Measurements from ENCODE around the gene CD276. TPM values are rescaled to one million over a fixed set of nuclear protein-coding genes. Genes with fewer than 3 reads are reported as not detected.
"Not testable (repeated sequence)": the region's sequence is repeated elsewhere in the genome, so short reads cannot be mapped to it uniquely, and the experiment has no call there.

The CD276 gene
- total RNA-seq, 2 experiments from 2014 or later, result not detected

GRCh38 chr15:73703601-73704000 is 19.4 kb downstream of the CD276 start:
- H3K4me3 ChIP-seq (ENCODE audit: low read length); H3K27ac ChIP-seq (ENCODE audit: low read depth in 1 of 2, low read length in 2 of 2); H3K9me3 ChIP-seq (ENCODE audit: control insufficient read depth in 1 of 2, insufficient read depth in 1 of 2, low read length in 2 of 2); H3K4me1 ChIP-seq (ENCODE audit: insufficient read depth, low read length); DNase-seq; H3K4me1 Mint-ChIP-seq (ENCODE audit: low read depth); POLR2A ChIA-PET; ATAC-seq (ENCODE audit: poor library complexity); H3K9me3 Mint-ChIP-seq; H3K36me3 ChIP-seq (ENCODE audit: insufficient read depth, low read length); H3K27ac Mint-ChIP-seq; H3K36me3 Mint-ChIP-seq (ENCODE audit: low read depth); H3K4me3 Mint-ChIP-seq; CTCF ChIA-PET: not testable (repeated sequence)
- peaks cover 38% of the 10 kb centered on the region for H3K27me3 Mint-ChIP-seq
- H3K27me3 ChIP-seq (ENCODE audit: control insufficient read depth in 1 of 2, insufficient read depth in 2 of 2, low read length in 2 of 2), result peaks cover 3 to 13% of the 10 kb centered on the region in 2 experiments
- intact Hi-C loops (cut with DNase I, micrococcal nuclease), result loop anchor here in 1 of 2 experiments (5.0 kb wide), 1 partner anchor 141 kb away; no protein-coding TSS in a partner anchor

- H3K9me3 ChIP-seq (ENCODE audit: control insufficient read depth in 1 of 2, insufficient read depth in 1 of 2, low read length in 2 of 2); POLR2A ChIA-PET; H3K27me3 ChIP-seq (ENCODE audit: control insufficient read depth in 1 of 2, insufficient read depth in 2 of 2, low read length in 2 of 2); H3K27ac Mint-ChIP-seq; H3K27ac ChIP-seq (ENCODE audit: low read depth in 1 of 2, low read length in 2 of 2); ATAC-seq (ENCODE audit: poor library complexity); H3K4me3 Mint-ChIP-seq; DNase-seq; H3K36me3 ChIP-seq (ENCODE audit: insufficient read depth, low read length); H3K4me3 ChIP-seq (ENCODE audit: low read length); H3K36me3 Mint-ChIP-seq (ENCODE audit: low read depth); H3K4me1 Mint-ChIP-seq (ENCODE audit: low read depth); H3K4me1 ChIP-seq (ENCODE audit: insufficient read depth, low read length); H3K9me3 Mint-ChIP-seq: not testable (repeated sequence)
- CTCF ChIA-PET, result interaction anchor here (1.0 to 2.0 kb wide), 5 partner anchors 27 to 153 kb away, joined by 4 to 12 read pairs (median 4); no protein-coding TSS in a partner anchor
- peaks cover 33% of the 10 kb centered on the region for H3K27me3 Mint-ChIP-seq
- intact Hi-C loops (cut with DNase I, micrococcal nuclease), result loop anchor here (1.0 to 5.0 kb wide), 2 partner anchors 27 to 142 kb away; no protein-coding TSS in a partner anchor
Observed at GRCh38 chr15:73704142-73704868, 20.1 kb downstream of the CD276 start.

- CTCF ChIA-PET, result interaction anchor here (0.6 to 2.0 kb wide), 8 partner anchors 22 to 464 kb away, joined by 3 to 12 read pairs (median 4); no protein-coding TSS in a partner anchor
- H3K4me3 ChIP-seq (ENCODE audit: low read length), result no peak overlapping the region
- peak; percentile 43 to 78 (median 56) for DNase-seq
- H3K36me3 ChIP-seq (ENCODE audit: insufficient read depth, low read length), result no peaks in the 10 kb centered on the region
- TF ChIP-seq CTCF (IDR thresholded peaks at IDR 0.05), result peak; percentile 72
- intact Hi-C loops (cut with DNase I, micrococcal nuclease), result loop anchor here (1.0 to 5.0 kb wide), 2 partner anchors 28 to 143 kb away; no protein-coding TSS in a partner anchor
- peaks cover under 1 to 2% of the 10 kb centered on the region in 2 experiments for H3K27me3 ChIP-seq (ENCODE audit: control insufficient read depth in 1 of 2, insufficient read depth in 2 of 2, low read length in 2 of 2)
- Mint-ChIP-seq H3K36me3 (ENCODE audit: low read depth) (no peaks in the 10 kb centered on the region), H3K9me3 (no peaks in the 10 kb centered on the region), H3K4me1 (ENCODE audit: low read depth) (peaks cover 7% of the 10 kb centered on the region), H3K27me3 (peaks cover 28% of the 10 kb centered on the region), H3K27ac (no peak overlapping the region), H3K4me3 (no peak overlapping the region)
- POLR2A ChIA-PET, result no interaction called here
- no peaks in the 10 kb centered on the region for H3K4me1 ChIP-seq (ENCODE audit: insufficient read depth, low read length)
- H3K9me3 ChIP-seq (ENCODE audit: control insufficient read depth in 1 of 2, insufficient read depth in 1 of 2, low read length in 2 of 2), result no peaks in the 10 kb centered on the region
- H3K27ac ChIP-seq (ENCODE audit: low read depth in 1 of 2, low read length in 2 of 2), result no peak overlapping the region
- ATAC-seq (ENCODE audit: poor library complexity), result peak; percentile 78
Observed at GRCh38 chr15:73704869-73705645, 20.9 kb downstream of the CD276 start.

GRCh38 chr15:73708691-73709090 is 24.5 kb downstream of the CD276 start:
- TF ChIP-seq CTCF (IDR thresholded peaks at IDR 0.05), result no peak
- Histone ChIP-seq H3K9me3 (ENCODE audit: control insufficient read depth in 1 of 2, insufficient read depth in 1 of 2, low read length in 2 of 2) (no peaks in the 10 kb centered on the region), H3K27me3 (ENCODE audit: control insufficient read depth in 1 of 2, insufficient read depth in 2 of 2, low read length in 2 of 2) (no peaks in the 10 kb centered on the region), H3K4me3 (ENCODE audit: low read length) (no peak overlapping the region), H3K36me3 (ENCODE audit: insufficient read depth, low read length) (no peaks in the 10 kb centered on the region), H3K4me1 (ENCODE audit: insufficient read depth, low read length) (no peaks in the 10 kb centered on the region), H3K27ac (ENCODE audit: low read depth in 1 of 2, low read length in 2 of 2) (no peak overlapping the region)
- ChIA-PET CTCF (interaction anchor here (1.7 kb wide), 1 partner anchor 32 kb away, joined by 3 read pairs; no protein-coding TSS in a partner anchor), POLR2A (no interaction called here)
- intact Hi-C loops (cut with DNase I, micrococcal nuclease), result no loop called here
- Mint-ChIP-seq H3K9me3 (no peaks in the 10 kb centered on the region), H3K4me3 (no peak overlapping the region), H3K4me1 (ENCODE audit: low read depth) (peaks cover 5% of the 10 kb centered on the region), H3K27me3 (peaks cover 25% of the 10 kb centered on the region), H3K27ac (no peak overlapping the region), H3K36me3 (ENCODE audit: low read depth) (no peaks in the 10 kb centered on the region)
- no peak for ATAC-seq (ENCODE audit: poor library complexity)
- DNase-seq, result no peak

Data from CD4-positive, alpha-beta T cell (primary cell).